Fibroblast of lung (primary cell): Measurements from ENCODE around the gene KLF14.

Source experiments
- EZH2 ChIP-seq: IDR thresholded peaks from 2 replicates; pipeline ENCODE4 v1.5.1; 2012; ENCODE audit warnings: low read length, control low read depth, mild to moderate bottlenecking; ENCODE audit errors: missing control alignments
- TF ChIP-seq, protein P1 (sequence below), 2 donors: IDR thresholded peaks in 1 of 2; conservative IDR thresholded peaks in 1 of 2; 1 replicate in 1 of 2; 2 replicates in 1 of 2; pipeline ENCODE4 v1.5.1; 2011 to 2012; ENCODE audit warnings: low read length in 2 of 2, control low read depth in 1 of 2, inconsistent platforms in 1 of 2, low read depth in 1 of 2, mild to moderate bottlenecking in 1 of 2

DNA sequence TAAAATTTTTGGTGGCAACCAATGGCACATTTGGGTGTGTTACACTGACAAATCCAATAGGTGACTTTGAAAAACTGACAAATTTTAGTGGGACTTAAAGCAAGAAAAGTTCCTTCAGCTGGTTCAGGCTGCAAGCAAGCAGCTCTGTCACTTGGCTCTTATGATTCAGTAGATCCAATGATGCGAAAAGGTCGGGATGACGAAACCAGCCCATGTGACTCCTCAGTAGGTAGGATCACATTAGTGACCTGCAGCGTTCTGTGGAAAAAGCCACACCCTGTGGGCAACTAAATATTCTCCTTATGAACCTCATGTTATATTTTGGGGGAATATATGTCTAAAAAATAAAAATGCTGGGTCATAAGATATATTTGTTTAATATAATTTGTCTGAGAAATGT lies 34.3 kb downstream of the KLF14 start:
- TF ChIP-seq, protein P1, sequence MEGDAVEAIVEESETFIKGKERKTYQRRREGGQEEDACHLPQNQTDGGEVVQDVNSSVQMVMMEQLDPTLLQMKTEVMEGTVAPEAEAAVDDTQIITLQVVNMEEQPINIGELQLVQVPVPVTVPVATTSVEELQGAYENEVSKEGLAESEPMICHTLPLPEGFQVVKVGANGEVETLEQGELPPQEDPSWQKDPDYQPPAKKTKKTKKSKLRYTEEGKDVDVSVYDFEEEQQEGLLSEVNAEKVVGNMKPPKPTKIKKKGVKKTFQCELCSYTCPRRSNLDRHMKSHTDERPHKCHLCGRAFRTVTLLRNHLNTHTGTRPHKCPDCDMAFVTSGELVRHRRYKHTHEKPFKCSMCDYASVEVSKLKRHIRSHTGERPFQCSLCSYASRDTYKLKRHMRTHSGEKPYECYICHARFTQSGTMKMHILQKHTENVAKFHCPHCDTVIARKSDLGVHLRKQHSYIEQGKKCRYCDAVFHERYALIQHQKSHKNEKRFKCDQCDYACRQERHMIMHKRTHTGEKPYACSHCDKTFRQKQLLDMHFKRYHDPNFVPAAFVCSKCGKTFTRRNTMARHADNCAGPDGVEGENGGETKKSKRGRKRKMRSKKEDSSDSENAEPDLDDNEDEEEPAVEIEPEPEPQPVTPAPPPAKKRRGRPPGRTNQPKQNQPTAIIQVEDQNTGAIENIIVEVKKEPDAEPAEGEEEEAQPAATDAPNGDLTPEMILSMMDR (conservative IDR thresholded peaks at IDR 0.05 in 1 of 2, IDR thresholded peaks at IDR 0.05 in 1 of 2; ENCODE audit: low read depth in 1 of 2, low read length in 2 of 2), result no peak
- TF ChIP-seq EZH2, result no peak
